Transverse colon (tissue), 4 donors: ENCODE data around the gene DDX54. TPM values are rescaled to one million over a fixed set of nuclear protein-coding genes. Genes with fewer than 3 reads are reported as not detected.

Source experiments
- DNase-seq: peaks from one replicate; pipeline ENCODE4 v3.0.0-alpha.2; 2019
- H3K27ac ChIP-seq, 4 donors: fragments of 200-600 bp; sonication (generic); 2 replicates each; pipeline ENCODE4 v1.5.1; 2016 to 2018; ENCODE audit warnings: inconsistent platforms in 4 of 4
- H3K27me3 ChIP-seq: fragments of 200-600 bp; sonication (generic); 2 replicates; pipeline ENCODE4 v1.5.1; 2017; ENCODE audit warnings: inconsistent platforms
- H3K36me3 ChIP-seq, 4 donors: fragments of 200-600 bp; sonication (generic); 2 replicates each; pipeline ENCODE4 v1.5.1; 2017 to 2019; ENCODE audit warnings: inconsistent platforms in 4 of 4
- H3K4me1 ChIP-seq, 4 donors: fragments of 200-600 bp; sonication (generic); 2 replicates each; pipeline ENCODE4 v1.5.1; 2017 to 2020; ENCODE audit warnings: inconsistent platforms in 4 of 4
- H3K4me3 ChIP-seq, 4 donors: fragments of 200-600 bp; sonication (generic); 1 replicate in 1 of 4; 2 replicates in 3 of 4; pipeline versions ENCODE4 v1.5.1 to v1.6.1; 2017 to 2019; ENCODE audit warnings: inconsistent platforms in 4 of 4
- H3K9me3 ChIP-seq, 2 donors: fragments of 200-600 bp; sonication (generic); 2 replicates each; pipeline ENCODE4 v1.5.1; 2017 to 2019; ENCODE audit warnings: inconsistent platforms in 2 of 2
- EP300 ChIP-seq: sonication (generic); formaldehyde crosslinking; IDR thresholded peaks from one replicate; pipeline ENCODE4 v1.6.1; 2017; ENCODE audit warnings: antibody characterized with exemption, low read depth
- POLR2A ChIP-seq: fragments of 450-650 bp; IDR thresholded peaks from one replicate; pipeline ENCODE4 v1.6.1; 2016; ENCODE audit warnings: antibody characterized with exemption, mild to moderate bottlenecking, moderate library complexity
- POLR2AphosphoS5 ChIP-seq, 3 donors: sonication (generic); formaldehyde crosslinking; IDR thresholded peaks; one replicate each; pipeline ENCODE4 v1.6.1; 2016; ENCODE audit warnings: antibody characterized with exemption in 3 of 3
- WGBS, 2 donors: methylation state at CpG; one replicate each; pipeline ENCODE4 v1.1.5; 2018; ENCODE audit warnings: low coverage in 1 of 2; 5-methylcytosine and 5-hydroxymethylcytosine counted together
- in situ Hi-C, 4 donors: fragments of 200-750 bp; cut with MboI; loops; one replicate each; pipeline versions ENCODE4 v1.15.0 to v1.15.1; 2017; ENCODE audit warnings: low sequenced_read_pairs in 3 of 4, low pct_ligation_motif_present in 1 of 4, low pct_unique_long_range_greater_than_20kb in 1 of 4
- intact Hi-C: fragments of 100-400 bp; cut with DNase I; formaldehyde crosslinking; loops from one replicate; pipeline ENCODE4 v1.15.1; 2023; ENCODE audit warnings: low total_unique reads
- total RNA-seq, 4 donors: library from RNA; depleted of rRNA; stranded (reverse); fragments of >200 nt; gene quantifications; one replicate each; pipeline ENCODE4 v1.1.0, GENCODE V29; 2016
- TF ChIP-seq, protein P1 (sequence below), 5 experiments: fragments of 200-600 bp in 3 of 5; fragments of 450-650 bp in 2 of 5; sonication (generic) in 3 of 5; IDR thresholded peaks; 1 replicate in 2 of 5; 2 replicates in 3 of 5; pipeline ENCODE4 v1.5.1; 2016 to 2017; ENCODE audit warnings: antibody characterized with exemption in 5 of 5, inconsistent platforms in 3 of 5, mild to moderate bottlenecking in 2 of 5, moderate library complexity in 1 of 5

Gene DDX54
- total RNA-seq, 4 donors from 2014 or later: 60.7 to 96.1 (median 72.8) TPM

DNA sequence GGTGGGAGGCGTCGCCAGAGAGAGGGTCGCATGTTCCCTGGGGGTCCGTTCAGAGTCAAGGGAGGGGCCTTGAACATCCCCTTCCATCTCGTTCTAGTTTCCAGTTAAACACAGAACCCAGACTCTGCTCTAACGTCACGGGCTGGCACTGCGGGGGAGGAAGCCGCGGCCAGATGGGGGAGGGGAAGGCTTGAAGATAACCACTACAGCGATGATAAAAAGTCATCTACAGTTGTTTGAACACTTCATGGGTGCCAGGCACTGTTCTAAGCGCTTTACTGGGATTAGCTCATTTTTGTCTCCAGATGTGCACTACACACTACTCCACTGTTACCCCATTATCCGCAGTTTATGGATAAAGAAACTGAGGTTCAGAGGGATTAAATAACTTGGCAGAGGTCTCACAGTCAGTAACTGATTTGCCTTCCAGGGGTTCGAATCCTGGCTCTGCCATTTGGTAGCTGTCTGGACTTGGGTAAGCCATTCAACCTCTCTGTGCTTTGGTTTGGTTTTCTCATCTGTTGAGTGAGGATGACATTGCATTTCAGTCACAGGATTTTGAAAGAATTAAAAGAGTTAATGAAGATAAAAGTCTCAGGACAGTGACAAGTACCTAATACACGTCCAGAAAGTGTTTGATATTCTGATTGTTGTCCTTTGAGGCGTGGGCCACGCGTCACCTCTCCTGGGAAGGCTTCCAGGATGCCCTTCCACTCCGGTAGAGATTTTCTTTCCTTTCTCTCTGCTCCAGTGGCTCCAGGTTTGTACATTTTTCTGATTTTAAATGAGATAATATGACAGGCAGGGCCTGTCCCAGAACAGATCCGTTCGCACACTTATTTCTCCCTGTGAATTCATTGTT, 48.9 kb downstream of the DDX54 start:
- no peaks in the 10 kb centered on the region for H3K9me3 ChIP-seq
- H3K36me3 ChIP-seq: no peaks in the 10 kb centered on the region
- peak overlapping the region in 2 of 4 donors; percentile 45 to 48 for H3K4me3 ChIP-seq
- H3K4me1 ChIP-seq: peaks cover 0 to 20% (median 12%) of the 10 kb centered on the region in 4 donors
- H3K27ac ChIP-seq: peak overlapping the region; percentile 53 to 79 (median 66)
- in situ Hi-C loops (no loop called here), intact Hi-C loops (no loop called here)
- TF ChIP-seq POLR2AphosphoS5 (IDR thresholded peaks at IDR 0.05) (no peak), POLR2A (no peak), EP300 (no peak)
- TF ChIP-seq, protein P1, sequence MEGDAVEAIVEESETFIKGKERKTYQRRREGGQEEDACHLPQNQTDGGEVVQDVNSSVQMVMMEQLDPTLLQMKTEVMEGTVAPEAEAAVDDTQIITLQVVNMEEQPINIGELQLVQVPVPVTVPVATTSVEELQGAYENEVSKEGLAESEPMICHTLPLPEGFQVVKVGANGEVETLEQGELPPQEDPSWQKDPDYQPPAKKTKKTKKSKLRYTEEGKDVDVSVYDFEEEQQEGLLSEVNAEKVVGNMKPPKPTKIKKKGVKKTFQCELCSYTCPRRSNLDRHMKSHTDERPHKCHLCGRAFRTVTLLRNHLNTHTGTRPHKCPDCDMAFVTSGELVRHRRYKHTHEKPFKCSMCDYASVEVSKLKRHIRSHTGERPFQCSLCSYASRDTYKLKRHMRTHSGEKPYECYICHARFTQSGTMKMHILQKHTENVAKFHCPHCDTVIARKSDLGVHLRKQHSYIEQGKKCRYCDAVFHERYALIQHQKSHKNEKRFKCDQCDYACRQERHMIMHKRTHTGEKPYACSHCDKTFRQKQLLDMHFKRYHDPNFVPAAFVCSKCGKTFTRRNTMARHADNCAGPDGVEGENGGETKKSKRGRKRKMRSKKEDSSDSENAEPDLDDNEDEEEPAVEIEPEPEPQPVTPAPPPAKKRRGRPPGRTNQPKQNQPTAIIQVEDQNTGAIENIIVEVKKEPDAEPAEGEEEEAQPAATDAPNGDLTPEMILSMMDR (IDR thresholded peaks at IDR 0.05): no peak
- peak; percentile 64 for DNase-seq
- peaks cover 12% of the 10 kb centered on the region for H3K27me3 ChIP-seq
- WGBS, 2 donors: 17 to 25% methylated on average over 1 to 19 of the region's 21 CpGs

DNA sequence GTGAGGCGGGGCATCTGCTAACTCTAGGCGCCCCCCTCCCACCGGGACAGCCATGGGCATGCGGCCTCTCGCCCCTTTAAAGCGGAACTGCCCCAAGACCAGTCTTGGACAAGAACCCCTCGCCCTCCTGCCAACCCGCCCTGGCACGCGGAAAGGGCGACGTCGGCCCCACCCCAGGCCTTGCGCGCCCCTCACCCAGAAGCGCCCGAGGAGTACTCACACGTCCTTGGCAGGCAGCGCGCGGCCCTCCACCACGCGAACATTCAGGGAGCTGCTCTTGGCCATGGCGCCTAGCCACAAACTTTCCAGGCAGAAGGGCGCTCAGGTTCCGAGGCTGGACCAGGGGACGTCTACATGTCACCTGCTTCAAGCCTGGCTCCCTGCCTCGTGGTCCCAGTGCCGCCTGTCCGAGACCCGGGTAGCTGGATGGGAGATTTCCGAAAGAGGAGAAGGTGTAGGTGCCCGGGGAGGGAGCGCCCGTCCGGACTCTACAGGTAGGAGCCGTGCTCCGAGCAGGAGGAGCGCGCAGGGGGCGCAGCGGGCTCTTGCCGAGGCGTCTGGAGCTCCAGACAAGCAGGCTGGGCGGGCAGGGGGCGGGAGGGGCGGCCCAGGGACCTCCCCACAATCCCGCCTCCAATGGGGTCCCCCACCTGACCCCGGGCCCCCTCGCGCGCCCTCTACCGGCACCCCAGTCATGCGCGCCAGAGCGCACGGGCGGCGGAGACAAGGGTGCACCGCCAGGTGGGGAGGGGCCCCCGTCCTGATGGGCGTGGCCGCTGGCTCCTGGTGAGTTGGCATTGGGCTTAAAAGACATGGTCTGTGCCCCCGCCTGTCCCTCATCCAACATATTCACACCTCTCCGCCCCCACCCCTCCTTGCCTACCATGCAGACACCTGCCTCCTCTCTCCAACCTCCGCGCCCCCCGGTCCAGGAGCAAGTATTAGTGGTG, 49.8 kb downstream of the DDX54 start, which contains the start of gene RASAL1:
Gene RASAL1 (minus strand): TSS at position 584 of the 950 bp plus-strand sequence. CDS start 299 bp downstream, at position 285.
- WGBS, 2 donors: 3% methylated on average over 38 of the region's 68 CpGs; no CpG with 5 or more reads in 1 of the 2 donors
- DNase-seq: peak; percentile 88
- in situ Hi-C loops: no loop called here
- H3K4me3 ChIP-seq: peak within 1 kb of the TSS; percentile 30 to 48 (median 40)
- no peaks in the 10 kb centered on the region for H3K9me3 ChIP-seq
- H3K27ac ChIP-seq: peak within 1 kb of the TSS; percentile 53 to 79 (median 66)
- H3K4me1 ChIP-seq: peaks cover 0 to 20% (median 12%) of the 10 kb centered on the region in 4 donors
- no peaks in the 10 kb centered on the region for H3K36me3 ChIP-seq
- intact Hi-C loops: no loop called here
- no peak for TF ChIP-seq POLR2AphosphoS5 (IDR thresholded peaks at IDR 0.05)
- TF ChIP-seq, protein P1 (IDR thresholded peaks at IDR 0.05): peak; percentile 39 to 63 (median 56)
- no peak for TF ChIP-seq POLR2A
- TF ChIP-seq EP300: no peak
- H3K27me3 ChIP-seq: peaks cover 12% of the 10 kb centered on the region

DNA sequence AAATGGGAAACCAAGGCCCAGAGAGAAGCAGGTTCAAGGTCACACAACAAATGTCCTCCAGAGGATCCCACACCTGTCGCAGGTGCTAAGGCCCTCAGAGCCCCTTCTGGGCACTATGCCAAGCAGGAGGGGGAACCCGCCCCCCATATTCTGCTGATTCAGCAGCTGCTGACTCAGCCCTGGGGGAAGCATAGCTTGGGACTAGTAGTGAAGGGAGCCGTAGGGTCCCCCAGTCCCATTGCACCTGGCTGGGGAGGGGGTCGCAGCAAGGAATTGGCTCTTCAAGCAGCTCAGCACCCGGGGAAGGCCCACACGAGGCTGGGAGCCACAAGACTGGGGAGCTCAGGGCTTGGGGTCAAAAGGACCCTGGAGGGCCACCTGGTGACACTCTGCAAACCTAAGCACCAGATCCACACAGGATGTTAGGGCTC, 50.7 kb downstream of the DDX54 start:
- intact Hi-C loops: no loop called here
- DNase-seq: no peak
- in situ Hi-C loops: no loop called here
- peak overlapping the region in 3 of 4 donors; percentile 34 to 48 (median 45) for H3K4me3 ChIP-seq
- H3K4me1 ChIP-seq: peaks cover 0 to 20% (median 12%) of the 10 kb centered on the region in 4 donors
- H3K27ac ChIP-seq: peak overlapping the region in 3 of 4 donors; percentile 53 to 79 (median 72)
- WGBS, 2 donors: 31% methylated on average over 6 of the region's 6 CpGs; no CpG with 5 or more reads in 1 of the 2 donors
- peaks cover 12% of the 10 kb centered on the region for H3K27me3 ChIP-seq
- TF ChIP-seq, protein P1 (IDR thresholded peaks at IDR 0.05): no peak
- no peak for TF ChIP-seq EP300
- TF ChIP-seq POLR2AphosphoS5 (IDR thresholded peaks at IDR 0.05): no peak
- TF ChIP-seq POLR2A: no peak
- H3K9me3 ChIP-seq: no peaks in the 10 kb centered on the region
- no peaks in the 10 kb centered on the region for H3K36me3 ChIP-seq
